ENCODE data around the gene ADAMTS15.

The ADAMTS15 gene

DNA sequence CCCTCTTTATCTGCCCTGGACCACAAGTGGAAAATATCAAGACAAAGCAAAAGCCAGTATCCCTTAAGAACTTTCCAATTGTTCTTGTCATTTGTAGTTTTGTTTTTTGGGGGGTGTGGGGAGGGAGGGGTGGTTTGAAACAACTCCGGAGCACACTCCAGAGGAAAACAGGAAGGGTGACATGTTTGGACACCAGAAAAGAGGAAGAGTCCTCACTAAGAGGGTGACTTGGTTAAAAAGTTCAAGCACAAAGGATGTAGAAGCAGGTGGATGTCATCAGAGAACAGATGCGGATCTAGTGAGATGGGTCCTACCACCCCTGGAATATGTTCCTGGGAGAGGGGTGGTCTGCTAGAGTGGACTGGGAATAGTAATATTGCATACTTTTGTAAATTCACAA lies 45.9 kb upstream of the ADAMTS15 start:
- Histone ChIP-seq H3K4me3 (ENCODE audit: low read depth, low read length) (no peak overlapping the region), H3K27ac (ENCODE audit: extremely low read depth, low read depth, low read length) (no peak overlapping the region), H3K36me3 (ENCODE audit: control insufficient read depth in 2 of 2, insufficient read depth in 1 of 2, low read length in 2 of 2) (no peaks in the 10 kb centered on the region), H3K9me3 (ENCODE audit: control insufficient read depth, insufficient read depth, low read depth, low read length) (no peaks in the 10 kb centered on the region), H3K4me1 (ENCODE audit: control insufficient read depth, insufficient read depth, low read length) (no peaks in the 10 kb centered on the region)
- TF ChIP-seq ZNF600 (tag by site-specific recombination; IDR thresholded peaks at IDR 0.05) = no peak
- no peak for TF ChIP-seq MEIS1 (CRISPR knock-in tag; IDR thresholded peaks at IDR 0.05; ENCODE audit: borderline replicate concordance)
- TF ChIP-seq GLIS2 (tag by site-specific recombination; IDR thresholded peaks at IDR 0.05) = no peak
- no peak for TF ChIP-seq ZNF292 (tag by site-specific recombination; IDR thresholded peaks at IDR 0.05; ENCODE audit: borderline replicate concordance, low read depth)
- no peak for TF ChIP-seq ZNF138 (tag by site-specific recombination; IDR thresholded peaks at IDR 0.05; ENCODE audit: borderline replicate concordance)
- TF ChIP-seq SALL2 (tag by site-specific recombination; IDR thresholded peaks at IDR 0.05; ENCODE audit: borderline replicate concordance) = no peak
- TF ChIP-seq, protein P1, sequence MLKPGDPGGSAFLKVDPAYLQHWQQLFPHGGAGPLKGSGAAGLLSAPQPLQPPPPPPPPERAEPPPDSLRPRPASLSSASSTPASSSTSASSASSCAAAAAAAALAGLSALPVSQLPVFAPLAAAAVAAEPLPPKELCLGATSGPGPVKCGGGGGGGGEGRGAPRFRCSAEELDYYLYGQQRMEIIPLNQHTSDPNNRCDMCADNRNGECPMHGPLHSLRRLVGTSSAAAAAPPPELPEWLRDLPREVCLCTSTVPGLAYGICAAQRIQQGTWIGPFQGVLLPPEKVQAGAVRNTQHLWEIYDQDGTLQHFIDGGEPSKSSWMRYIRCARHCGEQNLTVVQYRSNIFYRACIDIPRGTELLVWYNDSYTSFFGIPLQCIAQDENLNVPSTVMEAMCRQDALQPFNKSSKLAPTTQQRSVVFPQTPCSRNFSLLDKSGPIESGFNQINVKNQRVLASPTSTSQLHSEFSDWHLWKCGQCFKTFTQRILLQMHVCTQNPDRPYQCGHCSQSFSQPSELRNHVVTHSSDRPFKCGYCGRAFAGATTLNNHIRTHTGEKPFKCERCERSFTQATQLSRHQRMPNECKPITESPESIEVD (tag by site-specific recombination; IDR thresholded peaks at IDR 0.05) = no peak
- ChIA-PET POLR2A (no interaction called here), CTCF (interaction anchor here (0.6 to 1.6 kb wide), 2 partner anchors 28 to 432 kb away, joined by 3 to 4 read pairs; no protein-coding TSS in a partner anchor)

DNA sequence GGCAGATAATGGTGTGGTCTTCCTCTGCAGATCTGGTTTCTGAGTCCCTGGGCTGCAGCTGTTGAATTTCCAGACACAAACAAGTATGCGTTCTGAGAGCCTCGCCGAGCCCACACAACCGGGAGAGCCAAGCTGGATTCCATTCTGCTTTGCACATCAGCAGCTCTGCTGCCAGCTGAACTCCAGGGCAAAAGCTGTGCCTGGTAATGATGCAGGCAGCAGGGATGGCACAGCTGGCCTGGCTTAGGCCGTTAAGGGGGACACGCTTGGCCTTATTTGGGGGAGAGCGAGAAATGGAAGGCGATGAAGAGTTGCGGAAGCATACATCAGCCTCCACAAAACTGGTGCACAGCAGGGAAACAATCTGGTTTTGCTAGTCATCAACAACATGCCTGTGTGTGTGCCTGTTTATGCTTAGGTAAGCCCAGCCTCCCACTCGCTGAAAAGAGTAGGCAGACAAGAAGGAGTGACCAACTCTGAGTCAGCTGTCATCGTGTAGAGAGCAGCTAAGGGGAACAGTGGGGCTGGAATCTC lies 45.1 kb upstream of the ADAMTS15 start:
- CTCF ChIA-PET = interaction anchor here (0.6 to 1.6 kb wide), 3 partner anchors 27 to 433 kb away, joined by 3 to 4 read pairs (median 3); no protein-coding TSS in a partner anchor
- POLR2A ChIA-PET = interaction anchor here (1.9 kb wide), 1 partner anchor 20 kb away, joined by 4 read pairs; no protein-coding TSS in a partner anchor
- TF ChIP-seq, protein P2, sequence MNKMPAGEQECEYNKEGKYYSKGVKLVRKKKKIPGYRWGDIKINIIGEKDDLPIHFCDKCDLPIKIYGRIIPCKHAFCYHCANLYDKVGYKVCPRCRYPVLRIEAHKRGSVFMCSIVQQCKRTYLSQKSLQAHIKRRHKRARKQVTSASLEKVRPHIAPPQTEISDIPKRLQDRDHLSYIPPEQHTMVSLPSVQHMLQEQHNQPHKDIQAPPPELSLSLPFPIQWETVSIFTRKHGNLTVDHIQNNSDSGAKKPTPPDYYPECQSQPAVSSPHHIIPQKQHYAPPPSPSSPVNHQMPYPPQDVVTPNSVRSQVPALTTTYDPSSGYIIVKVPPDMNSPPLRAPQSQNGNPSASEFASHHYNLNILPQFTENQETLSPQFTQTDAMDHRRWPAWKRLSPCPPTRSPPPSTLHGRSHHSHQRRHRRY (tag by site-specific recombination; IDR thresholded peaks at IDR 0.05) = no peak
- peak; percentile 89 for TF ChIP-seq ZFHX2 (tag by site-specific recombination; conservative IDR thresholded peaks at IDR 0.05)
- peak; percentile 87 for TF ChIP-seq EGR2 (tag by site-specific recombination; IDR thresholded peaks at IDR 0.05; ENCODE audit: low read depth)
- no peak overlapping the region for H3K4me3 ChIP-seq (ENCODE audit: low read depth, low read length)
- H3K4me1 ChIP-seq (ENCODE audit: control insufficient read depth, insufficient read depth, low read length) = 0 out of 2 replicates have a peak, but pooled peaks cover 3% of the 10 kb centered on the region
- no peaks in the 10 kb centered on the region for H3K36me3 ChIP-seq (ENCODE audit: control insufficient read depth in 2 of 2, insufficient read depth in 1 of 2, low read length in 2 of 2)
- H3K9me3 ChIP-seq (ENCODE audit: control insufficient read depth, insufficient read depth, low read depth, low read length) = no peaks in the 10 kb centered on the region
- H3K27ac ChIP-seq (ENCODE audit: extremely low read depth, low read depth, low read length) = no peak overlapping the region

DNA sequence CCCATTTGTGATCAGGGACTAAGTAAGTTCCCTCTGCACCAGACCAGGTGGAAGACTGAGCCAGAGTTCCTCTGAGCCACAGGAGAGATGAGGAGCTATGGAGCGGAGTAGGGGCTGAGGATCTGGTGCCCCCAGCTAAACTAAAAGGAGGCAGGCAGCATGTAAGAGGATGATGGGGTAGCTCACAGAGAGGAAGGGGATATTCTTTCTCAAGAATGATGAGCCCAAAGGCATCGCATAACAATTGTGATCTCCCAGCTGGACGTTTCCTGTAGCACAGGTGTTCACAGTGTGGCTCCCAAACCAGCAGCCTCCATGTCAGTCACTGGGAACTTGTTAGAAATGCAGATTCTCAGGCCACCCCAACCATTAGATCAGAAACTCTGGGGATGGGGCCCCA lies 44.5 kb upstream of the ADAMTS15 start:
- H3K4me3 ChIP-seq (ENCODE audit: low read depth, low read length) = no peak overlapping the region
- CTCF ChIA-PET = interaction anchor here (1.2 to 1.6 kb wide), 2 partner anchors 27 to 59 kb away, joined by 3 read pairs; no protein-coding TSS in a partner anchor
- H3K9me3 ChIP-seq (ENCODE audit: control insufficient read depth, insufficient read depth, low read depth, low read length) = no peaks in the 10 kb centered on the region
- POLR2A ChIA-PET = interaction anchor here (1.9 kb wide), 1 partner anchor 21 kb away, joined by 4 read pairs; no protein-coding TSS in a partner anchor
- H3K36me3 ChIP-seq (ENCODE audit: control insufficient read depth in 2 of 2, insufficient read depth in 1 of 2, low read length in 2 of 2) = no peaks in the 10 kb centered on the region
- 0 out of 2 replicates have a peak, but pooled peaks cover 3% of the 10 kb centered on the region for H3K4me1 ChIP-seq (ENCODE audit: control insufficient read depth, insufficient read depth, low read length)
- H3K27ac ChIP-seq (ENCODE audit: extremely low read depth, low read depth, low read length) = no peak overlapping the region
- no peak for TF ChIP-seq KLF16 (tag by site-specific recombination; IDR thresholded peaks at IDR 0.05)
- TF ChIP-seq ZNF214 (tag by site-specific recombination; IDR thresholded peaks at IDR 0.05; ENCODE audit: borderline replicate concordance) = no peak
- no peak for TF ChIP-seq KLF8 (tag by site-specific recombination; IDR thresholded peaks at IDR 0.05)
- TF ChIP-seq, protein P3, sequence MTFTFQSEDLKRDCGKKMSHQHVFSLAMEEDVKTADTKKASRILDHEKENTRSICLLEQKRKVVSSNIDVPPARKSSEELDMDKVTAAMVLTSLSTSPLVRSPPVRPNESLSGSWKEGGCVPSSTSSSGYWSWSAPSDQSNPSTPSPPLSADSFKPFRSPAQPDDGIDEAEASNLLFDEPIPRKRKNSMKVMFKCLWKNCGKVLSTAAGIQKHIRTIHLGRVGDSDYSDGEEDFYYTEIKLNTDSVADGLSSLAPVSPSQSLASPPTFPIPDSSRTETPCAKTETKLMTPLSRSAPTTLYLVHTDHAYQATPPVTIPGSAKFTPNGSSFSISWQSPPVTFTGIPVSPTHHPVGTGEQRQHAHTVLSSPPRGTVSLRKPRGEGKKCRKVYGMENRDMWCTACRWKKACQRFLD (tag by site-specific recombination; IDR thresholded peaks at IDR 0.05) = no peak
- TF ChIP-seq ZIC2 (tag by site-specific recombination; IDR thresholded peaks at IDR 0.05) = no peak
- TF ChIP-seq GLI4 (tag by site-specific recombination; IDR thresholded peaks at IDR 0.05) = no peak
- TF ChIP-seq, protein P4, sequence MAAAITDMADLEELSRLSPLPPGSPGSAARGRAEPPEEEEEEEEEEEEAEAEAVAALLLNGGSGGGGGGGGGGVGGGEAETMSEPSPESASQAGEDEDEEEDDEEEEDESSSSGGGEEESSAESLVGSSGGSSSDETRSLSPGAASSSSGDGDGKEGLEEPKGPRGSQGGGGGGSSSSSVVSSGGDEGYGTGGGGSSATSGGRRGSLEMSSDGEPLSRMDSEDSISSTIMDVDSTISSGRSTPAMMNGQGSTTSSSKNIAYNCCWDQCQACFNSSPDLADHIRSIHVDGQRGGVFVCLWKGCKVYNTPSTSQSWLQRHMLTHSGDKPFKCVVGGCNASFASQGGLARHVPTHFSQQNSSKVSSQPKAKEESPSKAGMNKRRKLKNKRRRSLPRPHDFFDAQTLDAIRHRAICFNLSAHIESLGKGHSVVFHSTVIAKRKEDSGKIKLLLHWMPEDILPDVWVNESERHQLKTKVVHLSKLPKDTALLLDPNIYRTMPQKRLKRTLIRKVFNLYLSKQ (tag by site-specific recombination; IDR thresholded peaks at IDR 0.05; ENCODE audit: borderline replicate concordance) = no peak
- no peak for TF ChIP-seq ZNF549 (tag by site-specific recombination; IDR thresholded peaks at IDR 0.05)
- TF ChIP-seq ZNF292 (tag by site-specific recombination; IDR thresholded peaks at IDR 0.05; ENCODE audit: borderline replicate concordance, low read depth) = no peak
- TF ChIP-seq YY1 (tag by site-specific recombination; IDR thresholded peaks at IDR 0.05) = no peak
- TF ChIP-seq ZNF174 (tag by site-specific recombination; IDR thresholded peaks at IDR 0.05) = no peak
- no peak for TF ChIP-seq ZNF155 (tag by site-specific recombination; IDR thresholded peaks at IDR 0.05)
- TF ChIP-seq ZNF654 (tag by site-specific recombination; IDR thresholded peaks at IDR 0.05; ENCODE audit: low read depth) = no peak
- TF ChIP-seq KLF10 (tag by site-specific recombination; IDR thresholded peaks at IDR 0.05) = no peak
- TF ChIP-seq MZF1 (tag by site-specific recombination; IDR thresholded peaks at IDR 0.05; ENCODE audit: borderline replicate concordance) = no peak

Measured in HEK293 (cell line).